Calu3 (cell line): ENCODE results near the gene SGTA. TPM values are rescaled to one million over a fixed set of nuclear protein-coding genes. Genes with fewer than 3 reads are reported as not detected.

Experiments used
- BruUV-seq: library from RNA; stranded (reverse); fragments of 400-500 nt; replicated peaks from 2 replicates; lab custom pipeline; 2021; lab: Mats Ljungman, UMichigan
- CTCF ChIA-PET: fragments of 300-600 bp; sonication (Branson Sonifier 250); formaldehyde crosslinking; loops from one replicate; lab custom pipeline; 2022; ENCODE audit warnings: antibody characterized with exemption; lab: Charles Lee
- DNase-seq: peaks from one replicate; pipeline ENCODE4 v3.0.0; 2022
- H3K27ac Mint-ChIP-seq: one replicate; pipeline ENCODE4 v1.8.0; 2022; ENCODE audit warnings: mixed read lengths; ENCODE audit not compliant: unreplicated experiment
- H3K27me3 Mint-ChIP-seq: one replicate; pipeline ENCODE4 v1.8.0; 2022; ENCODE audit warnings: mixed read lengths; ENCODE audit not compliant: unreplicated experiment
- H3K36me3 Mint-ChIP-seq: one replicate; pipeline ENCODE4 v1.8.0; 2022; ENCODE audit warnings: mild to moderate bottlenecking, moderate library complexity, mixed read lengths; ENCODE audit not compliant: insufficient read depth, unreplicated experiment
- H3K4me1 Mint-ChIP-seq: one replicate; pipeline ENCODE4 v1.8.0; 2022; ENCODE audit warnings: mild to moderate bottlenecking, low read depth, mixed read lengths; ENCODE audit not compliant: unreplicated experiment
- H3K4me3 Mint-ChIP-seq: one replicate; pipeline ENCODE4 v1.8.0; 2022; ENCODE audit warnings: mild to moderate bottlenecking, low read depth, moderate library complexity, mixed read lengths; ENCODE audit not compliant: unreplicated experiment
- H3K9me3 Mint-ChIP-seq: one replicate; pipeline ENCODE4 v1.8.0; 2022; ENCODE audit warnings: low read depth, mixed read lengths; ENCODE audit not compliant: unreplicated experiment
- CTCF ChIP-seq: fragments of 200-600 bp; IDR thresholded peaks from one replicate; pipeline ENCODE4 v1.8.0; 2022; ENCODE audit warnings: antibody characterized with exemption; ENCODE audit not compliant: unreplicated experiment
- intact Hi-C: fragments of 100-400 bp; cut with micrococcal nuclease; formaldehyde crosslinking; loops from one replicate; pipeline ENCODE4 v1.10.0; 2022; ENCODE audit not compliant: unreplicated experiment
- total RNA-seq: library from RNA; stranded (reverse); gene quantifications from 2 replicates; pipeline ENCODE4 v1.2.3, GENCODE V29; 2022

Gene SGTA
- total RNA-seq, 1 experiment from 2014 or later = 44.7 TPM

- TF ChIP-seq CTCF = no peak
- no peaks in the 10 kb centered on the region for H3K9me3 Mint-ChIP-seq
- no peak overlapping the region for H3K27ac Mint-ChIP-seq
- no peak for DNase-seq
- no peaks in the 10 kb centered on the region for H3K4me1 Mint-ChIP-seq
- no peaks in the 10 kb centered on the region for H3K27me3 Mint-ChIP-seq
- no peak overlapping the region for H3K4me3 Mint-ChIP-seq
- H3K36me3 Mint-ChIP-seq = peaks cover 14% of the 10 kb centered on the region
- intact Hi-C loops = no loop called here
- CTCF ChIA-PET = interaction anchor here (3.2 kb wide), 1 partner anchor 103 kb away, joined by 17 read pairs; no protein-coding TSS in a partner anchor
- no TSS peak for BruUV-seq
Observed at GRCh38 chr19:2750808-2751437, 32.1 kb downstream of the SGTA start.

- no TSS peak for BruUV-seq
- Mint-ChIP-seq H3K4me1 (no peaks in the 10 kb centered on the region), H3K36me3 (no peaks in the 10 kb centered on the region), H3K27ac (no peak overlapping the region), H3K9me3 (no peaks in the 10 kb centered on the region), H3K27me3 (peaks cover 30% of the 10 kb centered on the region), H3K4me3 (no peak overlapping the region)
- CTCF ChIA-PET = interaction anchor here (3.2 kb wide), 1 partner anchor 99 kb away, joined by 17 read pairs; no protein-coding TSS in a partner anchor
- intact Hi-C loops = no loop called here
- no peak for DNase-seq
- TF ChIP-seq CTCF = no peak
Observed at GRCh38 chr19:2747349-2747748, 35.7 kb downstream of the SGTA start.

GRCh38 chr19:2744113-2744512 lies 39.0 kb downstream of the SGTA start:
- peaks cover 46% of the 10 kb centered on the region for H3K27me3 Mint-ChIP-seq
- BruUV-seq = no TSS peak
- no peaks in the 10 kb centered on the region for H3K9me3 Mint-ChIP-seq
- H3K4me3 Mint-ChIP-seq = no peak overlapping the region
- peaks cover 13% of the 10 kb centered on the region for H3K36me3 Mint-ChIP-seq
- TF ChIP-seq CTCF = no peak
- intact Hi-C loops = no loop called here
- no peak overlapping the region for H3K27ac Mint-ChIP-seq
- DNase-seq = no peak
- no peaks in the 10 kb centered on the region for H3K4me1 Mint-ChIP-seq
- CTCF ChIA-PET = interaction anchor here (0.6 kb wide), 1 partner anchor 40 kb away, joined by 3 read pairs; no protein-coding TSS in a partner anchor

- CTCF ChIA-PET = no interaction called here
- Mint-ChIP-seq H3K4me3 (no peak overlapping the region), H3K36me3 (peaks cover 15% of the 10 kb centered on the region), H3K9me3 (no peaks in the 10 kb centered on the region), H3K27ac (no peak overlapping the region), H3K27me3 (peaks cover 46% of the 10 kb centered on the region), H3K4me1 (no peaks in the 10 kb centered on the region)
- intact Hi-C loops = no loop called here
- no peak for DNase-seq
- no TSS peak for BruUV-seq
- no peak for TF ChIP-seq CTCF
Observed at GRCh38 chr19:2743099-2743498, 40.0 kb downstream of the SGTA start.
